Loucy (cell line): ENCODE data around the gene TECTB.

Source experiments
- H2AFZ ChIP-seq: fragments of 200-600 bp; sonication (generic); 2 replicates; pipeline ENCODE4 v1.6.0; 2016; ENCODE audit warnings: antibody characterized with exemption, mild to moderate bottlenecking, low read length, moderate library complexity
- H3F3A ChIP-seq: fragments of 200-600 bp; 2 replicates; pipeline ENCODE4 v1.6.0; 2016; ENCODE audit warnings: antibody characterized with exemption, low read depth, mild to moderate bottlenecking
- H3K27me3 ChIP-seq: fragments of 200-600 bp; sonication (generic); 2 replicates; pipeline ENCODE4 v1.6.1; 2014; ENCODE audit warnings: low read length, mild to moderate bottlenecking; ENCODE audit not compliant: insufficient read depth, poor library complexity, severe bottlenecking
- H3K36me3 ChIP-seq: fragments of 200-600 bp; sonication (generic); 2 replicates; pipeline ENCODE4 v1.6.1; 2016; ENCODE audit warnings: low read length; ENCODE audit not compliant: insufficient read depth
- H3K4me1 ChIP-seq: fragments of 200-600 bp; sonication (generic); 2 replicates; pipeline ENCODE4 v1.5.1; 2014; ENCODE audit warnings: low read length, mild to moderate bottlenecking; ENCODE audit not compliant: insufficient read depth, poor library complexity, severe bottlenecking
- H3K4me2 ChIP-seq: fragments of 200-600 bp; sonication (generic); 2 replicates; pipeline ENCODE4 v1.6.0; 2014; ENCODE audit warnings: antibody characterized with exemption, low read length, low read depth, mild to moderate bottlenecking; ENCODE audit not compliant: poor library complexity, severe bottlenecking
- H3K4me3 ChIP-seq: fragments of 200-600 bp; sonication (generic); 2 replicates; pipeline ENCODE4 v1.5.1; 2014; ENCODE audit warnings: low read length, mild to moderate bottlenecking, mixed read lengths; ENCODE audit not compliant: poor library complexity, severe bottlenecking
- H3K79me2 ChIP-seq: fragments of 200-600 bp; sonication (generic); 2 replicates; pipeline ENCODE4 v1.6.1; 2014; ENCODE audit warnings: low read length; ENCODE audit not compliant: insufficient read depth
- H3K9ac ChIP-seq: fragments of 200-600 bp; sonication (generic); 2 replicates; pipeline ENCODE4 v1.6.0; 2014; ENCODE audit warnings: mild to moderate bottlenecking, low read depth, low read length, moderate library complexity; ENCODE audit not compliant: poor library complexity, severe bottlenecking
- H3K9me2 ChIP-seq: fragments of 200-600 bp; sonication (generic); replicated peaks from 2 replicates; pipeline ENCODE4 v1.6.1; 2016; ENCODE audit warnings: low read depth, low read length, mixed read lengths
- H3K9me3 ChIP-seq: fragments of 200-600 bp; sonication (generic); 2 replicates; pipeline ENCODE4 v1.6.1; 2014; ENCODE audit warnings: mild to moderate bottlenecking, antibody characterized with exemption, low read length, low read depth; ENCODE audit not compliant: insufficient read depth
- H4K20me1 ChIP-seq: fragments of 200-600 bp; sonication (generic); 2 replicates; pipeline ENCODE4 v1.6.0; 2014; ENCODE audit warnings: antibody characterized with exemption, low read length, mild to moderate bottlenecking; ENCODE audit not compliant: insufficient read depth, poor library complexity, severe bottlenecking
- EZH2phosphoT487 ChIP-seq: fragments of 200-600 bp; IDR thresholded peaks from 2 replicates; pipeline ENCODE4 v1.6.1; 2018; ENCODE audit warnings: antibody characterized with exemption, mild to moderate bottlenecking, moderate library complexity, borderline replicate concordance
- TF ChIP-seq, protein P1 (sequence below): fragments of 200-600 bp; sonication (generic); conservative IDR thresholded peaks from 2 replicates; pipeline ENCODE4 v1.5.1; 2014; ENCODE audit warnings: mild to moderate bottlenecking, antibody characterized with exemption, low read length

Gene TECTB

DNA sequence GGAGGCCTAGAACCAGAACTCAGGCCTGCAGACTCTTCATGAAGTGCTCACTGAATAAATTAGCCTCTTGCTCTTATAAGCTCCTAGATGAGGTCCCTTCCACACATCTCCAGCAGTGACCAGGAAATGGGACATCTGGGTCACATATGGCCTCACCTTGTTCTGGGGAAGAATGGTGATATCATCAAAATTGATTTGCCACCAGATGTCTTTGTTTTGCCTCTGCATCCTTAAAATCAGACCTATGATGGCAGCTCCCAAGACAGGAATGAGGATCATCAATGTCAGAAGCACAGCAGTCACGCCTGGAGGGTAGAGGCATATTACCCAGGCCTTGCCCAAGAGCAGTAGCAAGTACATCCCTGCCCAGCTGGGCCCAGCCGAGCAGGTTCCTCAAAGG lies 57.4 kb downstream of the TECTB start:
- Histone ChIP-seq H3K27me3 (no peaks in the 10 kb centered on the region), H3K4me2 (no peak overlapping the region), H3K79me2 (no peaks in the 10 kb centered on the region), H4K20me1 (no peaks in the 10 kb centered on the region), H3K9me3 (no peaks in the 10 kb centered on the region), H2AFZ (no peak overlapping the region), H3K36me3 (no peaks in the 10 kb centered on the region), H3K4me3 (no peak overlapping the region), H3K9ac (no peak overlapping the region), H3K4me1 (no peaks in the 10 kb centered on the region), H3F3A (no peaks in the 10 kb centered on the region), H3K9me2 (no peaks in the 10 kb centered on the region)
- TF ChIP-seq, protein P1, sequence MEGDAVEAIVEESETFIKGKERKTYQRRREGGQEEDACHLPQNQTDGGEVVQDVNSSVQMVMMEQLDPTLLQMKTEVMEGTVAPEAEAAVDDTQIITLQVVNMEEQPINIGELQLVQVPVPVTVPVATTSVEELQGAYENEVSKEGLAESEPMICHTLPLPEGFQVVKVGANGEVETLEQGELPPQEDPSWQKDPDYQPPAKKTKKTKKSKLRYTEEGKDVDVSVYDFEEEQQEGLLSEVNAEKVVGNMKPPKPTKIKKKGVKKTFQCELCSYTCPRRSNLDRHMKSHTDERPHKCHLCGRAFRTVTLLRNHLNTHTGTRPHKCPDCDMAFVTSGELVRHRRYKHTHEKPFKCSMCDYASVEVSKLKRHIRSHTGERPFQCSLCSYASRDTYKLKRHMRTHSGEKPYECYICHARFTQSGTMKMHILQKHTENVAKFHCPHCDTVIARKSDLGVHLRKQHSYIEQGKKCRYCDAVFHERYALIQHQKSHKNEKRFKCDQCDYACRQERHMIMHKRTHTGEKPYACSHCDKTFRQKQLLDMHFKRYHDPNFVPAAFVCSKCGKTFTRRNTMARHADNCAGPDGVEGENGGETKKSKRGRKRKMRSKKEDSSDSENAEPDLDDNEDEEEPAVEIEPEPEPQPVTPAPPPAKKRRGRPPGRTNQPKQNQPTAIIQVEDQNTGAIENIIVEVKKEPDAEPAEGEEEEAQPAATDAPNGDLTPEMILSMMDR: no peak
- TF ChIP-seq EZH2phosphoT487: no peak

DNA sequence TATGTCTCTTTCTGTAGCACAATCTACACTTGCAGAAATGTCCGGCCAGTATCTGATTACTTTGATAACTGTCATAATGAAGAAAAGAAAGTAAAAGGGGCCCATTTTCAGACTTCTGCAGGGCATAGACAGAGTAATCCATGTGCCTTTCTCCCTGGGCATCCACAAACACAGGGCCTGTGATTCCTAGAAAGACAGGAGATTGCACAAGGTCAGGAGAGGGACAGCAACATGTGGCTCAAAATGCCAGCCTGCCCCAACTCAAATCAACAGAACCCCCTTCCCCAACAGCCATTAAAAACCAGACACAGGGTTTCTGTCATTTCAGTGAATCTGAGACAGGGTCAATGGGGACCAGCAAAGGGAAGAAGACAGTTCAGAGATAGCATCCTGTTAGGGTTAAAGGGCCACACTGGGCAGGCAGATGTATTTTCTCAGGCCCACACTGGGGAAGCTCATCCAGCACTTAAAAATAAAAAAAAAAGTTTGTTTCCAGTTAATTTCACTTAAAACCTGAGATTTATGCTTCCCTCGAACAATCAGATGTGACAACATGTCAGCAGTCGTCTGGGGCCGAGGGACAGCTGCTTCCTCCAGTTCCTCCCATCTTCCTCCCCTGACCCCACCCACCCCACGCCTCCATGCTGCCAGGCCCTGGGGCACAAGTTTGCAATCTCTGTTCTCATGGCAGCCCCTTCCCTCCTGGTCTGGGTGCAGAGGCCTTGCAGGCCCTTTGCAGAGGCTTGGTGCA lies 60.0 kb downstream of the TECTB start:
- Histone ChIP-seq H3K36me3 (no peaks in the 10 kb centered on the region), H3K9ac (no peak overlapping the region), H2AFZ (no peak overlapping the region), H4K20me1 (no peaks in the 10 kb centered on the region), H3K27me3 (no peaks in the 10 kb centered on the region), H3K79me2 (no peaks in the 10 kb centered on the region), H3K9me2 (no peaks in the 10 kb centered on the region), H3K4me1 (no peaks in the 10 kb centered on the region), H3K4me3 (no peak overlapping the region), H3K4me2 (no peak overlapping the region), H3K9me3 (no peaks in the 10 kb centered on the region), H3F3A (no peaks in the 10 kb centered on the region)
- TF ChIP-seq, protein P1: no peak
- no peak for TF ChIP-seq EZH2phosphoT487

DNA sequence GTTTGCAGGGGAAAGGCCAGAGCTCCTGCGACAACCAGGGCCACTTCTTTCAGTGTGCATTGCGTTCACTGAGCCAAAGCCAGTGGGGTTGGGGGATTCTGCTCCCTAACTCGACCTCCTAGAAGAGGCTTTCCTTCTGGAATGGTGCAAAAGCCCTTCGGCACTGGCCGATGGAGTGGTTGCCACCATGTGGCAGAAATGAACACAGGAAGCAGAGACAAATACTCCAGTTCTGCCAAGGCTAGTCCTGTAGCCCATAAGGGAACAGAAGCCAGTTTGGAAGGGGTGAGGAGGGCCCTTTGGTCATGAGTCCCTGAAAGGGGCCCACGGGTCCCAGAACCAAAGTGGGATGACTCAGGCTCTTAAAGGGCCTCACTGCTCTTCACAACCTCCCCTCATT lies 61.1 kb downstream of the TECTB start:
- H3K4me3 ChIP-seq: no peak overlapping the region
- H3K27me3 ChIP-seq: no peaks in the 10 kb centered on the region
- H3K4me2 ChIP-seq: no peak overlapping the region
- H2AFZ ChIP-seq: no peak overlapping the region
- H3K79me2 ChIP-seq: no peaks in the 10 kb centered on the region
- no peaks in the 10 kb centered on the region for H3K9me3 ChIP-seq
- H3K4me1 ChIP-seq: no peaks in the 10 kb centered on the region
- no peak overlapping the region for H3K9ac ChIP-seq
- no peaks in the 10 kb centered on the region for H3F3A ChIP-seq
- TF ChIP-seq, protein P1: no peak
- TF ChIP-seq EZH2phosphoT487: no peak
- no peaks in the 10 kb centered on the region for H4K20me1 ChIP-seq
- no peaks in the 10 kb centered on the region for H3K36me3 ChIP-seq
- no peaks in the 10 kb centered on the region for H3K9me2 ChIP-seq
